HFFc6 (cell line): Measurements from ENCODE around the gene LRRK1. TPM values are rescaled to one million over a fixed set of nuclear protein-coding genes. Genes with fewer than 3 reads are reported as not detected.
A peak's percentile ranks its signal among the peaks of the same experiment; 100 is the strongest.

Experiments used
- DNase-seq: peaks from one replicate; pipeline ENCODE4 v3.0.0-alpha.2; 2018
- H3K27ac Mint-ChIP-seq: 2 replicates; pipeline ENCODE4 v1.8.0; 2020; ENCODE audit warnings: mild to moderate bottlenecking, mixed read lengths
- H3K27me3 Mint-ChIP-seq: 2 replicates; pipeline ENCODE4 v1.8.0; 2021; ENCODE audit warnings: mild to moderate bottlenecking, moderate library complexity, mixed read lengths; ENCODE audit not compliant: insufficient read depth
- H3K36me3 Mint-ChIP-seq: 2 replicates; pipeline ENCODE4 v1.8.0; 2021; ENCODE audit warnings: low read depth, mixed read lengths
- H3K4me1 Mint-ChIP-seq: 2 replicates; pipeline ENCODE4 v1.8.0; 2020; ENCODE audit warnings: low read depth, mixed read lengths
- H3K4me3 Mint-ChIP-seq: 2 replicates; pipeline ENCODE4 v1.8.0; 2020; ENCODE audit warnings: mild to moderate bottlenecking, moderate library complexity, mixed read lengths
- H3K9me3 Mint-ChIP-seq: 2 replicates; pipeline ENCODE4 v1.8.0; 2020; ENCODE audit warnings: mild to moderate bottlenecking, mixed read lengths
- total RNA-seq, 6 experiments: library from RNA; stranded (reverse); fragmentation: NEBNext Ultra II Directional; extraction: Animal tissue kit (Norgen Biotek cat#: 25700); gene quantifications; 2 replicates in 1 of 6; 3 replicates in 5 of 6; pipeline ENCODE4 v1.2.3, GENCODE V29; 2021
- TF ChIP-seq, protein P1 (sequence below): fragments of 200-600 bp; sonication (generic); IDR thresholded peaks from 2 replicates; pipeline ENCODE4 v1.5.0; 2021; ENCODE audit warnings: antibody characterized with exemption, mild to moderate bottlenecking

The LRRK1 gene
- total RNA-seq, 6 experiments from 2014 or later: 11.4 to 14.8 (median 13.5) TPM

GRCh38 chr15:101020451-101020850 is 101.3 kb downstream of the LRRK1 start:
- no peaks in the 10 kb centered on the region for H3K9me3 Mint-ChIP-seq
- peaks cover 2% of the 10 kb centered on the region for H3K27me3 Mint-ChIP-seq

GRCh38 chr15:101020945-101021344 is 101.8 kb downstream of the LRRK1 start:
- no peaks in the 10 kb centered on the region for H3K36me3 Mint-ChIP-seq
- no peaks in the 10 kb centered on the region for H3K9me3 Mint-ChIP-seq
- peaks cover 5% of the 10 kb centered on the region; the same call in 1 of the 2 replicates for H3K4me1 Mint-ChIP-seq
- TF ChIP-seq, protein P1, sequence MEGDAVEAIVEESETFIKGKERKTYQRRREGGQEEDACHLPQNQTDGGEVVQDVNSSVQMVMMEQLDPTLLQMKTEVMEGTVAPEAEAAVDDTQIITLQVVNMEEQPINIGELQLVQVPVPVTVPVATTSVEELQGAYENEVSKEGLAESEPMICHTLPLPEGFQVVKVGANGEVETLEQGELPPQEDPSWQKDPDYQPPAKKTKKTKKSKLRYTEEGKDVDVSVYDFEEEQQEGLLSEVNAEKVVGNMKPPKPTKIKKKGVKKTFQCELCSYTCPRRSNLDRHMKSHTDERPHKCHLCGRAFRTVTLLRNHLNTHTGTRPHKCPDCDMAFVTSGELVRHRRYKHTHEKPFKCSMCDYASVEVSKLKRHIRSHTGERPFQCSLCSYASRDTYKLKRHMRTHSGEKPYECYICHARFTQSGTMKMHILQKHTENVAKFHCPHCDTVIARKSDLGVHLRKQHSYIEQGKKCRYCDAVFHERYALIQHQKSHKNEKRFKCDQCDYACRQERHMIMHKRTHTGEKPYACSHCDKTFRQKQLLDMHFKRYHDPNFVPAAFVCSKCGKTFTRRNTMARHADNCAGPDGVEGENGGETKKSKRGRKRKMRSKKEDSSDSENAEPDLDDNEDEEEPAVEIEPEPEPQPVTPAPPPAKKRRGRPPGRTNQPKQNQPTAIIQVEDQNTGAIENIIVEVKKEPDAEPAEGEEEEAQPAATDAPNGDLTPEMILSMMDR: no peak
- peaks cover 2% of the 10 kb centered on the region for H3K27me3 Mint-ChIP-seq
- no peak overlapping the region for H3K27ac Mint-ChIP-seq
- H3K4me3 Mint-ChIP-seq: no peak overlapping the region
- DNase-seq: no peak

More at GRCh38 chr15:101020451-101020850, 101.3 kb downstream of the LRRK1 start:
- Mint-ChIP-seq H3K4me1 (peaks cover 5% of the 10 kb centered on the region; the same call in 1 of the 2 replicates), H3K4me3 (no peak overlapping the region), H3K36me3 (no peaks in the 10 kb centered on the region), H3K27ac (no peak overlapping the region)
- TF ChIP-seq, protein P1: no peak
- DNase-seq: no peak

- peaks cover 5% of the 10 kb centered on the region; the same call in 1 of the 2 replicates for H3K4me1 Mint-ChIP-seq
- H3K27me3 Mint-ChIP-seq: peaks cover 2% of the 10 kb centered on the region
- no peak overlapping the region for H3K4me3 Mint-ChIP-seq
- no peak overlapping the region for H3K27ac Mint-ChIP-seq
- H3K9me3 Mint-ChIP-seq: no peaks in the 10 kb centered on the region
- H3K36me3 Mint-ChIP-seq: no peaks in the 10 kb centered on the region
- no peak for DNase-seq
- TF ChIP-seq, protein P1: no peak
Observed at GRCh38 chr15:101022306-101022705, 103.1 kb downstream of the LRRK1 start.

DNA sequence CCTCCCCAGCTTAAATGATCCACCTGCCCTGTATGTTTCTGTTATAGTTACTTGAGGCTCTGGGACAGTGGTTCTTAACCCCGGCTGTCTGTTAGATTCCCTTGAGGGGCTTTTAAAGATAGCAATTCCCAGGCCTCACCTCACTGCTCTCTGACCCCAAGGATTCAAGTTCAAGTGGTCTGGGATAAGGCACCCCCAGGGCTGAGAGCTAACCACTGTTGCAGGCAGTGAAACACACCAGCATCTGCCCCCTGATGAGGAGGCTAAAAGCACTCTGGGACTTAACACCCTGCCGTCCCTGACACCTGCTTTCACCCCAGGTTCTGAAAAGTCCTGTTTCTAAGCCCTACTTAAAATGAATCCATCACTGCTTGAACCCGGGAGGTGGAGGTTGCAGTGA is 103.7 kb downstream of the LRRK1 start:
- Mint-ChIP-seq H3K36me3 (0 out of 2 replicates have a peak, but pooled peaks cover 2% of the 10 kb centered on the region), H3K27me3 (peaks cover 2% of the 10 kb centered on the region), H3K27ac (no peak overlapping the region), H3K9me3 (no peaks in the 10 kb centered on the region), H3K4me1 (peaks cover 5% of the 10 kb centered on the region; the same call in 1 of the 2 replicates), H3K4me3 (no peak overlapping the region)
- TF ChIP-seq, protein P1: no peak
- DNase-seq: no peak

GRCh38 chr15:101023501-101024072 is 104.4 kb downstream of the LRRK1 start:
- TF ChIP-seq, protein P1: no peak
- Mint-ChIP-seq H3K4me3 (no peak overlapping the region), H3K27ac (peak overlapping the region; percentile 39; the same call in 1 of the 2 replicates), H3K27me3 (peaks cover 2% of the 10 kb centered on the region), H3K36me3 (0 out of 2 replicates have a peak, but pooled peaks cover 7% of the 10 kb centered on the region), H3K9me3 (no peaks in the 10 kb centered on the region), H3K4me1 (peaks cover 5% of the 10 kb centered on the region; the same call in 1 of the 2 replicates)
- no peak for DNase-seq
